Common myeloid progenitor, CD34-positive (primary cell): ENCODE results near the gene REV3L.
"Not testable (repeated sequence)": the region's sequence is repeated elsewhere in the genome, so short reads cannot be mapped to it uniquely, and the experiment has no call there.

ENCODE experiments used
- CTCF ChIA-PET: fragments of 350-600 bp; sonication (Branson Sonifier 250); formaldehyde crosslinking; loops from one replicate; lab custom pipeline; 2021; ENCODE audit warnings: antibody characterized with exemption; lab: Charles Lee
- POLR2A ChIA-PET: fragments of 350-600 bp; sonication (Branson Sonifier 250); formaldehyde crosslinking; loops from one replicate; lab custom pipeline; 2021; ENCODE audit warnings: antibody characterized with exemption; lab: Charles Lee
- DNase-seq, 3 donors: peaks; one replicate each; pipeline versions ENCODE4 v3.0.0 to v3.0.0-alpha.2; 2013
- H3K27ac ChIP-seq, 2 experiments: 1 replicate in 1 of 2; 2 replicates in 1 of 2; pipeline ENCODE4 v1.7.0; 2013; ENCODE audit warnings: inconsistent platforms in 2 of 2, low read length in 2 of 2, mild to moderate bottlenecking in 2 of 2, low read depth in 1 of 2, moderate library complexity in 1 of 2; ENCODE audit not compliant: severe bottlenecking in 2 of 2, insufficient read depth in 1 of 2, poor library complexity in 1 of 2
- H3K27me3 ChIP-seq, 5 experiments: replicated peaks in 2 of 5; 1 replicate in 3 of 5; 2 replicates in 2 of 5; pipeline versions ENCODE4 v1.6.1 to v1.7.0; 2013; ENCODE audit warnings: low read length in 4 of 5, mild to moderate bottlenecking in 2 of 5, moderate library complexity in 2 of 5, inconsistent platforms in 1 of 5; ENCODE audit not compliant: insufficient read depth in 5 of 5, control insufficient read depth in 4 of 5
- H3K36me3 ChIP-seq, 4 experiments: 1 replicate in 2 of 4; 2 replicates in 2 of 4; pipeline versions ENCODE4 v1.6.1 to v1.7.0; 2013; ENCODE audit warnings: low read length in 3 of 4, control low read depth in 1 of 4, mild to moderate bottlenecking in 1 of 4; ENCODE audit not compliant: control insufficient read depth in 4 of 4, insufficient read depth in 4 of 4
- H3K4me1 ChIP-seq, 4 experiments: 1 replicate in 3 of 4; 2 replicates in 1 of 4; pipeline versions ENCODE4 v1.6.1 to v1.7.1; 2013; ENCODE audit warnings: low read length in 3 of 4, mild to moderate bottlenecking in 3 of 4, control low read depth in 1 of 4, inconsistent platforms in 1 of 4, moderate library complexity in 1 of 4; ENCODE audit not compliant: control insufficient read depth in 4 of 4, insufficient read depth in 4 of 4; ENCODE audit errors: control extremely low read depth in 1 of 4
- H3K4me3 ChIP-seq, 7 experiments: 1 replicate in 4 of 7; 2 replicates in 3 of 7; pipeline versions ENCODE4 v1.5.1 to v1.7.0; 2013; ENCODE audit warnings: mild to moderate bottlenecking in 7 of 7, low read length in 6 of 7, moderate library complexity in 6 of 7, inconsistent platforms in 2 of 7, low read depth in 2 of 7, control low read depth in 1 of 7; ENCODE audit not compliant: insufficient read depth in 4 of 7, control insufficient read depth in 1 of 7; ENCODE audit errors: extremely low read depth in 1 of 7
- H3K9me3 ChIP-seq, 5 experiments: 1 replicate in 4 of 5; 2 replicates in 1 of 5; pipeline versions ENCODE4 v1.6.1 to v1.7.1; 2013; ENCODE audit warnings: low read length in 4 of 5, mild to moderate bottlenecking in 2 of 5, inconsistent platforms in 1 of 5, low read depth in 1 of 5, moderate library complexity in 1 of 5; ENCODE audit not compliant: control insufficient read depth in 4 of 5, insufficient read depth in 2 of 5; ENCODE audit errors: control extremely low read depth in 1 of 5
- WGBS: methylation state at CpG from one replicate; pipeline ENCODE4 v1.1.5; 2013; ENCODE audit not compliant: insufficient coverage; 5-methylcytosine and 5-hydroxymethylcytosine counted together

The REV3L gene

GRCh38 chr6:111480988-111481822 lies 1.8 kb downstream of the REV3L start:
- Histone ChIP-seq H3K36me3 (no peaks in the 10 kb centered on the region), H3K27me3 (no peaks in the 10 kb centered on the region), H3K9me3 (peaks cover 0 to under 1% (median 0%) of the 10 kb centered on the region in 5 experiments), H3K4me1 (peaks cover 22 to 61% (median 36%) of the 10 kb centered on the region in 4 experiments), H3K27ac (peak overlapping the region; percentile 90 to 96), H3K4me3 (peak overlapping the region in 6 of 7 experiments; percentile 85 to 96 (median 93))
- ChIA-PET CTCF (interaction anchor here (0.5 kb wide), 1 partner anchor 470 kb away, joined by 5 read pairs; no protein-coding TSS in a partner anchor), POLR2A (no interaction called here)
- peak in 2 of 3 donors; percentile 31 to 50 for DNase-seq
- 62% methylated on average over 4 of the region's 6 CpGs for WGBS

- no peak overlapping the region for H3K4me3 ChIP-seq
- CTCF ChIA-PET: interaction anchor here (0.5 to 2.1 kb wide), 41 partner anchors 8 to 663 kb away, joined by 3 to 17 read pairs (median 4); partner anchors contain the start of gene CDK19
- no peaks in the 10 kb centered on the region for H3K27me3 ChIP-seq
- H3K9me3 ChIP-seq: no peaks in the 10 kb centered on the region
- H3K4me1 ChIP-seq: peaks cover 12 to 45% (median 22%) of the 10 kb centered on the region in 4 experiments
- WGBS: no CpG with 5 or more reads among the region's 1 CpG
- no peaks in the 10 kb centered on the region for H3K36me3 ChIP-seq
- peak; percentile 70 to 77 (median 76) for DNase-seq
- POLR2A ChIA-PET: no interaction called here
- H3K27ac ChIP-seq: peak overlapping the region in 1 of 2 experiments; percentile 45
Observed at GRCh38 chr6:111478749-111479148, 4.3 kb downstream of the REV3L start.

GRCh38 chr6:111478064-111478476 lies 4.9 kb downstream of the REV3L start:
- H3K36me3 ChIP-seq: no peaks in the 10 kb centered on the region
- H3K27ac ChIP-seq: peak overlapping the region in 1 of 2 experiments; percentile 50
- H3K27me3 ChIP-seq: no peaks in the 10 kb centered on the region
- ChIA-PET POLR2A (no interaction called here), CTCF (interaction anchor here (0.6 to 2.1 kb wide), 39 partner anchors 9 to 663 kb away, joined by 3 to 17 read pairs (median 4); partner anchors contain the start of gene CDK19)
- WGBS: 22% methylated on average over 1 of the region's 3 CpGs
- H3K4me1 ChIP-seq: peaks cover 12 to 45% (median 22%) of the 10 kb centered on the region in 4 experiments
- no peaks in the 10 kb centered on the region for H3K9me3 ChIP-seq
- DNase-seq: peak in 2 of 3 donors; percentile 22 to 31
- no peak overlapping the region for H3K4me3 ChIP-seq

- Histone ChIP-seq H3K4me1 (peaks cover 12 to 45% (median 22%) of the 10 kb centered on the region in 4 experiments), H3K9me3 (no peaks in the 10 kb centered on the region), H3K27ac (no peak overlapping the region), H3K27me3 (no peaks in the 10 kb centered on the region), H3K36me3 (no peaks in the 10 kb centered on the region), H3K4me3 (no peak overlapping the region)
- ChIA-PET POLR2A (no interaction called here), CTCF (interaction anchor here (0.6 to 2.0 kb wide), 14 partner anchors 10 to 189 kb away, joined by 3 to 17 read pairs (median 4); no protein-coding TSS in a partner anchor)
- 71% methylated on average over 1 of the region's 1 CpG for WGBS
- DNase-seq: no peak
Observed at GRCh38 chr6:111477481-111477938, 5.5 kb downstream of the REV3L start.

- ChIA-PET CTCF (interaction anchor here (1.1 kb wide), 1 partner anchor 217 kb away, joined by 3 read pairs; a partner anchor contains a TSS), POLR2A (interaction anchor here (0.6 kb wide), 1 partner anchor 398 kb away, joined by 4 read pairs; no protein-coding TSS in a partner anchor)
- 100% methylated on average over 2 of the region's 3 CpGs for WGBS
Observed at GRCh38 chr6:111476061-111476460, 7.0 kb downstream of the REV3L start.

GRCh38 chr6:111474771-111475170 lies 8.2 kb downstream of the REV3L start:
- CTCF ChIA-PET: interaction anchor here (1.1 kb wide), 1 partner anchor 216 kb away, joined by 3 read pairs; a partner anchor contains a TSS

More at GRCh38 chr6:111476061-111476460, 7.0 kb downstream of the REV3L start:
- H3K4me1 ChIP-seq: peaks cover 5 to 35% (median 15%) of the 10 kb centered on the region in 4 experiments
- not testable (repeated sequence) for H3K4me3 ChIP-seq, H3K9me3 ChIP-seq, H3K27me3 ChIP-seq, DNase-seq, H3K27ac ChIP-seq, H3K36me3 ChIP-seq

More at GRCh38 chr6:111474771-111475170, 8.2 kb downstream of the REV3L start:
- Histone ChIP-seq H3K27me3 (no peaks in the 10 kb centered on the region), H3K9me3 (no peaks in the 10 kb centered on the region), H3K4me1 (peaks cover 0 to 26% (median 9%) of the 10 kb centered on the region in 4 experiments), H3K36me3 (no peaks in the 10 kb centered on the region), H3K4me3 (no peak overlapping the region), H3K27ac (no peak overlapping the region)
- POLR2A ChIA-PET: no interaction called here
- no CpG with 5 or more reads among the region's 2 CpGs for WGBS
- no peak for DNase-seq
